ENCODE data around the gene PEX16.

PEX16 gene

GRCh38 chr11:45932217-45932616, 14.5 kb upstream of the PEX16 start:
- intact Hi-C loops (cut with DNase I) = no loop called here
- no peak for DNase-seq

DNA sequence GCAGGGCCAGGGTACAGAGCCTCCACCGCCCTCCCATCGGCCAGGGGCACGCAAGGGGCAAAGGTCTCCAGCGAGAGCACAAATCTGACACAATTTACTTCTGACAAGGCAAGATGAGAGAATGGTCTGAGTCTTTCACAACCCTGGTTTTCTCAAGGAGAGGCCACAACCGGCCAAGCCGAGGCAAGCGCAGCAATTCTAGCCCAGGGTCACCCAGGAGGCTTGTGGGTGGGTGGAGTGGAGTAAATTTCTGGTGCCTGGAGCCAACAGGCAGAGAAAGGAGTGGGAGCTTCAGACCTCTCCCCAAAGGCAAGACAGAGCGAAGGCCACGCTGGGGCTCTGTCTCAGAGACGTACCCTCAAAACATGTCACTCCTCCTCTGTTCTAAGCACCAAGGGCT, 14.1 kb upstream of the PEX16 start:
- intact Hi-C loops (cut with DNase I) = no loop called here
- no peak for DNase-seq

GRCh38 chr11:45930951-45931570, 13.4 kb upstream of the PEX16 start:
- intact Hi-C loops (cut with DNase I) = no loop called here
- DNase-seq = peak in 1 of 10 donors; percentile 49

DNA sequence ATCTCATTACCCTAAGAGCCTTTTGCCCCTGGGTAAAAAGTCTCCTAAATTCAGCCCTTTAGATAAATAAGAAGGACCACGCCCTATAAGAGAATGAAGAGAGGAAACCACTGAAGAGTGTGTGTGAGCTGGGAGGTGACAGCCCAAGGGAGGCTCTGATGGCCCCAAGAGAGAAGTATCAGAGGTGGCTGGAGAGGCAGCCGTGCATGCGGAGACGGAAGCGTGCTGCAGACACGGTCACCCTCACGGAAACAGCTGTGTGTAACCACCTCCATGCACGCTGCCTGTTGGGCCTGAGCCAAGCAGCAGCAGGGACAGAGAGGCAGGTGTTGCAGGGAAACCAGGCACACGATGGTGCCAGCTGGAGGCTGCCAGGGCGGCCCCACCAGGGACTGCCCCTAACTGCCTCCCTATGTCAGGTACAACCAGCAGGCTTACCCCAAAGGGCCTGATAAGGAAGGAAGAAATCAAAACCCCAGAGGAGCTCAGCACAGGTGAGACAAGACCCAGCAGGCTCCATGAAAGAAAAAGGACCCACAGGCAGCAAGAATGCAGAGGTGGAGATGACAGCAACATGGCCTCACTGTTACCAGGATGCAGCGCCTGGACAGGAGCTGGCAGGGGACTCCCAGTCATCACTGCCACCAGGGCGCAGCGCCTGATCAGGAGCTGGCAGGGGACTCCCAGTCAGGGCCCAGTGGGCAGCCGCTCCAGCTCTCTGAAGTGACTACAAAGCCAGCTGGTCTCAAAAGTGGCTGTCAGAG, 12.5 kb upstream of the PEX16 start:
- intact Hi-C loops (cut with DNase I) = no loop called here
- DNase-seq = peak in 2 of 10 donors; percentile 78 to 87

DNA sequence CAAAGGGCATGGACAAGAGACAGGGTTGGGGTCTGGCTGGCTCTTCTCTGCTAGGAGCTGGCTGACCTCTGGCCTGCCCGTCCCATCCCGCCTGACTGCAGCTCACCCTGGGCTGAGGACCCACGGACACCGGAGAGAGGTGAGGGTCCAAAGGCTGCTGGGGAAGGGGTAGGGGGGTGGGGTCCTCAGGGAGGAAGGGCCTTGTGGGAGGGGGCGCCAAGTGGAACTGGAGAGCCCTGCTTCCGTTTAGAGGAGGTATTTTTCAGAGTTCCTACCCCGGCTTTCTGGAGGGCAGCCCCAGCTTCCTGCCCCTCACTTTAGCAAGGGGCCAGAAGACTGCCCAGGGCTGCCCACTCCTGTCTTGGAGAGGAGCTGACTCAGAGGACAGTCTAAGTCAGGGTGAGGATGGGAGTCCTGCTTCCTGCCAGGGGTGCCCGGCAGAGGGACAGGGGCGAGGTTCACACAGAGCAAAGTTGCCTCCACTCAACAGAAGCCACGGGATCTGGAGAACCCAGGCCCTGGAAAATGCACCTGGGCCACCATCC, 11.9 kb upstream of the PEX16 start:
- intact Hi-C loops (cut with DNase I) = no loop called here

GRCh38 chr11:45928535-45929215, 11.0 kb upstream of the PEX16 start:
- intact Hi-C loops (cut with DNase I) = no loop called here
- peak in 1 of 10 donors; percentile 60 for DNase-seq

More for the DNA sequence above, 11.9 kb upstream of the PEX16 start:
- DNase-seq = peak in 1 of 10 donors; percentile 43

DNA sequence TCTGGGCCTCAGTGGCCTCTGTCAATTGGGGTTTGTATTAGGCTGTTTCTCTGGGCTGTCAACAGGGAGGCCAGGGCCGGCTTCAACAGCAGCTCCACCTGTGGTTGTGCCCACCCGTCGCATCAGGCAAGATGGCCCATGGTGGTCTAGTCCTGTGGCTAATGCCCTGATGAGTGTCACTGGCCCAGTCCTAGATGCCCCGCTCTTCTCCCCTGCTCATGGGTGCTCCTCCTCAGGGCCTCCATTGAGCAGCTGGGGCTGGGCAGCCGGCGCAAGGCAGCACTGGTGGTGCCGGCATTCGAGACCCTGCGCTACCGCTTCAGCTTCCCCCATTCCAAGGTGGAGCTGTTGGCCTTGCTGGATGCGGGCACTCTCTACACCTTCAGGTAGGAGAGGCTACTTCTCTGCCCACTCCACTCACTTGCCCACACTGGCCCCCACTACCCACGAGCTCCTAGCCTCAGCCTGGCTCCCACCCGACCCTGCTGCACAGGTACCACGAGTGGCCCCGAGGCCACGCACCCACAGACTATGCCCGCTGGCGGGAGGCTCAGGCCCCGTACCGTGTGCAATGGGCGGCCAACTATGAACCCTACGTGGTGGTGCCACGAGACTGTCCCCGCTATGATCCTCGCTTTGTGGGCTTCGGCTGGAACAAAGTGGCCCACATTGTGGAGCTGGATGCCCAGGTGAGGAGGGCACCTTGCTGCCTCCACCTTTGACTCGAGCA, 10.2 kb upstream of the PEX16 start:
- intact Hi-C loops (cut with DNase I) = no loop called here
- peak in 1 of 10 donors; percentile 83 for DNase-seq

DNA sequence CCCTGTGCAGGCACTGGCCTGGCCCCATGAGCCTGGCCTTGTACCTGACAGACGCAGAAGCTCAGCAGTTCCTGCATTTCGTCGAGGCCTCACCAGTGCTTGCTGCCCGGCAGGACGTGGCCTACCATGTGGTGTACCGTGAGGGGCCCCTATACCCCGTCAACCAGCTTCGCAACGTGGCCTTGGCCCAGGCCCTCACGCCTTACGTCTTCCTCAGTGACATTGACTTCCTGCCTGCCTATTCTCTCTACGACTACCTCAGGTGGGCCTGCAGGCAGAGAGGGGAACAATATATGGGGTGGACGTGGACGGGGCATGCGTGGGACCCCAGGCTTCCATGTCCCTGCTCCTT, 9.6 kb upstream of the PEX16 start:
- intact Hi-C loops (cut with DNase I) = no loop called here
- peak in 1 of 10 donors; percentile 80 for DNase-seq

GRCh38 chr11:45926536-45927331, 9.1 kb upstream of the PEX16 start:
- intact Hi-C loops (cut with DNase I) = no loop called here
- DNase-seq = peak in 2 of 10 donors; percentile 70 to 74

- DNase-seq = peak in 2 of 10 donors; percentile 75 to 79
- intact Hi-C loops (cut with DNase I) = no loop called here
Measured at GRCh38 chr11:45926001-45926401, 8.3 kb upstream of the PEX16 start.

- no peak for DNase-seq
- intact Hi-C loops (cut with DNase I) = no loop called here
Measured at GRCh38 chr11:45925550-45925949, 7.9 kb upstream of the PEX16 start.

- DNase-seq = no peak
- intact Hi-C loops (cut with DNase I) = no loop called here
Measured at GRCh38 chr11:45924927-45925326, 7.2 kb upstream of the PEX16 start.

- intact Hi-C loops (cut with DNase I) = no loop called here
- peak in 2 of 10 donors; percentile 61 to 81 for DNase-seq
Measured at GRCh38 chr11:45924036-45924915, 6.6 kb upstream of the PEX16 start.

DNA sequence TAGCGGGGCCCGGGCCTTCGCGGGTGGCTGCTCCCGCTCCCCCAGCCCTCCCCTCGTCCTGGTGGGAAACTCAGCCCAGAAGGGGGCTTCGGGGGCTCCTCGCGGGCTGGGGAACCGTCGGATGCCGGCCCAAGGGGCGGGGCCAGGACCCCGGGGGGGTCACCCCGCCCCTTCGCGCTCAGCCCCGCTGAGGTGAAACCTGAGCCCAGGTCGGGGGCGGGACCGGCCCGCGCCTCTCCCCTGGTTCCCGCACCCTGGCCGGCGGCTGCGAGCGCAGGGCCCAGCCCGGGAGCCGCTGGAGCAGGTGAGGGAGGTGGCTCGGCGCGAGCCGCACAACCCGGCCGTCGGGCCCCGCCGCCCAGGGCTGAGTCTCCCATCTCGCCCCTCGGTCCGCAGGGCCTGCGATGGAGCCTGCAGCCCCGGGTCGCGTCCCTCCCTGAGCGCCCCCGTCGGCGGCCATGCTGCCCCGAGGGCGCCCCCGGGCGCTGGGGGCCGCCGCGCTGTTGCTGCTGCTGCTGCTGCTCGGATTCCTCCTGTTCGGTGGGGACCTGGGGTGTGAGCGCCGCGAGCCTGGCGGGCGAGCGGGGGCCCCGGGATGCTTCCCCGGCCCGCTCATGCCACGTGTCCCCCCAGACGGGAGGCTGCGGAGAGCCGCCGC, 4.9 kb upstream of the PEX16 start, which contains the start of gene LARGE2:
LARGE2 (plus strand) TSS at position 232 of the 658 bp plus-strand sequence; CDS start at position 459, 227 bp downstream.
- peak in 3 of 10 donors; percentile 14 to 70 (median 50) for DNase-seq
- intact Hi-C loops (cut with DNase I) = no loop called here

GRCh38 chr11:45921561-45922424, 4.1 kb upstream of the PEX16 start:
- intact Hi-C loops (cut with DNase I) = no loop called here
- peak in 4 of 10 donors; percentile 20 to 86 (median 71) for DNase-seq

DNA sequence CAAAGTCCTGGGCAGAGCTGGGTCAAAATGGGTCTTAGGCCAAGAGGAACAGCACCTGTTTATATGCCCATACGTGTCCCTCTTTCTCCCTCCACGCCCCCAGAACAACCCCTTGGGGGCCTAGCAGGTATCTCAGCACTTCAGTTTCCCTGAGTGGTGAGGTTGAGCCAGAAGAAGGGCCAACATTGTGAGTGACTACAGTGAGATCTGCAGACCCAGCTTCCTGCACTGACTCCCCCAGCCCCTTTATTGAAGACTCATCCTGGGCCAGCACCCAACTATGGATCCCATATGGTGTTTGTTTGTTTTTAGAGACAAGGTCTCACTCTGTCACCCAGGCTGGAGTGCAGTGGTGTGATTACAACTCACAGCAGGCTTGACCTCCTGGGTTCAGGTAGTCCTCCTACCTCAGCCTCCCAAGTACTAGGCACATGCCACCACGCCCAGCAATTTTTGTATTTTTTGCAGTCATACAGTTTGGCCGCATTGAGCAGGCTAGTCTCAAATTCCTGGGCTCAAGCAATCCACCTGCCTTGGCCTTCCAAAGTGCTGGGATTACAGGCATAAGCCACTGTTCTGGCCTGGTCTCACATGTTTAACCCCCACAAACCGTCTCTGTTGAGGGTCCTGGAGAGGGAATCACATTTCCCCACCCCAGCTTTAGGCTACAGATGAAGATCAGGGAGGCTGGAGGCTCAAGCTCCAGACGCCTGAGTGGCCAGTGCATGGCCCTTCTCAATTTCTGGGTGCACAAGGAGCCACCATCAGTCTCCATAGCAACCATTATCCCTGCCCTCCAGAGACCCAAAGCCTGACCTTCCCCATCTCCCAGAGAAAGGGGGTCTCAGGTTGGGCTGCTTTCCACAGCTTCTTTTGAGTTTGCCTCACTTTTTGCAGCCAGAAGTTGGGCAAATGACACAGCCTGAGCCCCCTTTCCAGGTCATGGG, 3.1 kb upstream of the PEX16 start:
- intact Hi-C loops (cut with DNase I) = no loop called here
- DNase-seq = peak in 3 of 10 donors; percentile 11 to 43 (median 27)

Measured in posterior cingulate gyrus (tissue), 11 donors.